Measurements from ENCODE around the gene PIWIL1.
A peak's percentile ranks its signal among the peaks of the same experiment; 100 is the strongest.

Gene PIWIL1

DNA sequence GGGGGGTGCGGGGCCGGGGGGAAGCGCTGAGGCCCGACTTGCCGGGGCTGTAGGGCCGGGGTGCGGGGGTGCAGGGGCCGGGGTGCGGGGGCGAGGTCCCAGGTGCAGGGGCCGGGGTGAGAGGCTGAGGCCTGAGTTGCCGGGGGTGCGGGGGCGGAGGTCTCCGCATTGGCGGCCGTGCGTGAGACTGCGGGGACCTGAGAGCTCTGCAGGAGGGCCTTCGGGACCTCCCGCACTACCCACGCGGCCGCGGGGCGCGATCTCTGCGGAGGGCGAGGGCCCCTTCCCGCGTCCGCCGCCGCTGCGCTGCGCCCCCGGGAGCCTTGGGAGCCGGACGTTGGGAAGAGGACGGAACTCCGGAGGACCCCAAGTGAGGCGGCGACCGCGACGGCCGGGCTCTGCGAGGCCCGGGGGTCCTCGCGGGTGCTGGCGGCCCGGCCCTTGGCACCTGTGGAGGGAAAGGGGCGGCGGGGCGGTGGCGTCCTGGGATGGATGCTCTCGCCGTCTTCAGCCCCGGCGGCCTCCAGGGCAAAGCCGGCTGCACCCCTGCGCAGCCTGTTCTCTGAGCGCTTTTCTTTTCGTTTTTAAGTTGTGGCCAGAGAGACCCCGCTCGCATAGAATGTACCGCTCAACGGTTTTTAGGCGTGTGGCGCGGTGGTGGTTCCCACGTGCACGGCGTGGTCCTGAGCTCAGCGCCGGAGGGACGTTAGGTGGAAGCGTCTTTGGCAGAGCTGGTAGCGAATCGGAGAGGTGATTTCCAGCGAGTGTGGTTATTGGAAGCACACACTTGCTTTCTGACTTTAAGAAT is 1.3 kb downstream of the PIWIL1 start:
- Histone ChIP-seq H3K4me3 (ENCODE audit: low read length) (no peak overlapping the region), H3K9ac (ENCODE audit: low read length) (no peak overlapping the region), H3K27me3 (ENCODE audit: insufficient read depth, low read length, poor library complexity) (no peaks in the 10 kb centered on the region), H3K79me2 (ENCODE audit: control insufficient read depth, insufficient read depth, low read length) (no peaks in the 10 kb centered on the region), H3K4me1 (ENCODE audit: control insufficient read depth, low read depth, low read length) (no peaks in the 10 kb centered on the region), H4K8ac (ENCODE audit: low read depth, low read length) (no peak overlapping the region), H4K5ac (ENCODE audit: low read length) (no peak overlapping the region), H3K56ac (ENCODE audit: low read length) (no peak overlapping the region), H3K18ac (ENCODE audit: low read length) (no peak overlapping the region), H2BK120ac (ENCODE audit: low read depth, low read length) (no peak overlapping the region), H2BK15ac (replicated peaks; ENCODE audit: low read depth) (no peak overlapping the region), H2AK5ac (ENCODE audit: low read length) (no peak overlapping the region), H3K4me2 (ENCODE audit: low read length) (no peak overlapping the region), H2BK5ac (ENCODE audit: low read length) (no peak overlapping the region), H3K23ac (ENCODE audit: low read length) (no peak overlapping the region), H3K4ac (ENCODE audit: low read depth, low read length) (no peak overlapping the region), H3K79me1 (ENCODE audit: low read length) (no peaks in the 10 kb centered on the region), H3K27ac (ENCODE audit: low read depth, low read length) (no peak overlapping the region), H3K36me3 (ENCODE audit: control insufficient read depth, insufficient read depth, low read length) (no peaks in the 10 kb centered on the region)
- WGBS (ENCODE audit: extremely low coverage, insufficient coverage, low lambda C conversion rate): no CpG with 5 or more reads among the region's 82 CpGs
- no peak for DNase-seq

DNA sequence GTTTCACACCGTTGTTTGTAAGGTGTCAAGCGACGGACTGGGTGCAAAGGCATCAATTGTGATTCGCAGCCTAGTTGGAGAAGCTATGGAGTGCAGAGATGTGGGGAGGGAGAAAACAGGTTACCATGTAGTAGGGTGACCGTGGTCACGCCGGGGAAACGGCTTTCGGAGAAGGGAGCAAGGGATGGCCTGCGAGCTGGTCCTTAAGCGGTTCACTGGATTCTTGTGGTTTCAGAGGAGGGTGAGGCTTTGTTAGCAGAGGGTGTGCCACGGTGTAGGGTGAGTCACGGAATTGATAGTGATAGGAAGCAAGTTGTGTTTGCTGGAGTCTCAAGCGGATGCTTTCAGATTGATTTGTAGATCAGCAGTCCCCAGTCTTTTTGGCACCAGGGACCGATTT is 2.3 kb downstream of the PIWIL1 start:
- Histone ChIP-seq H3K27ac (ENCODE audit: low read depth, low read length) (no peak overlapping the region), H2BK120ac (ENCODE audit: low read depth, low read length) (no peak overlapping the region)
- WGBS (ENCODE audit: extremely low coverage, insufficient coverage, low lambda C conversion rate): no CpG with 5 or more reads among the region's 15 CpGs

GRCh38 chr12:130342442-130342841 is 4.8 kb downstream of the PIWIL1 start:
- H2AK5ac ChIP-seq (ENCODE audit: low read length): no peak overlapping the region
- no peak overlapping the region for H3K4me2 ChIP-seq (ENCODE audit: low read length)
- no peaks in the 10 kb centered on the region for H3K27me3 ChIP-seq (ENCODE audit: insufficient read depth, low read length, poor library complexity)
- H3K9ac ChIP-seq (ENCODE audit: low read length): no peak overlapping the region
- DNase-seq: no peak
- H3K4ac ChIP-seq (ENCODE audit: low read depth, low read length): no peak overlapping the region
- no peak overlapping the region for H4K8ac ChIP-seq (ENCODE audit: low read depth, low read length)
- H3K4me3 ChIP-seq (ENCODE audit: low read length): no peak overlapping the region
- H3K18ac ChIP-seq (ENCODE audit: low read length): no peak overlapping the region
- H3K56ac ChIP-seq (ENCODE audit: low read length): no peak overlapping the region
- no peaks in the 10 kb centered on the region for H3K79me2 ChIP-seq (ENCODE audit: control insufficient read depth, insufficient read depth, low read length)
- no peak overlapping the region for H2BK5ac ChIP-seq (ENCODE audit: low read length)
- no peaks in the 10 kb centered on the region for H3K79me1 ChIP-seq (ENCODE audit: low read length)
- no peak overlapping the region for H2BK120ac ChIP-seq (ENCODE audit: low read depth, low read length)
- whole genome bisulfite sequencing (ENCODE audit: extremely low coverage, insufficient coverage, low lambda C conversion rate): no CpG with 5 or more reads among the region's 8 CpGs
- no peak overlapping the region for H2BK15ac ChIP-seq (replicated peaks; ENCODE audit: low read depth)
- H4K5ac ChIP-seq (ENCODE audit: low read length): no peak overlapping the region
- no peak overlapping the region for H3K23ac ChIP-seq (ENCODE audit: low read length)
- H3K36me3 ChIP-seq (ENCODE audit: control insufficient read depth, insufficient read depth, low read length): no peaks in the 10 kb centered on the region
- no peaks in the 10 kb centered on the region for H3K4me1 ChIP-seq (ENCODE audit: control insufficient read depth, low read depth, low read length)
- H3K27ac ChIP-seq (ENCODE audit: low read depth, low read length): no peak overlapping the region

More for the DNA sequence above, 2.3 kb downstream of the PIWIL1 start:
- Histone ChIP-seq H2AK5ac (ENCODE audit: low read length) (no peak overlapping the region), H2BK5ac (ENCODE audit: low read length) (no peak overlapping the region), H3K36me3 (ENCODE audit: control insufficient read depth, insufficient read depth, low read length) (no peaks in the 10 kb centered on the region), H3K9ac (ENCODE audit: low read length) (no peak overlapping the region), H4K8ac (ENCODE audit: low read depth, low read length) (no peak overlapping the region), H3K56ac (ENCODE audit: low read length) (no peak overlapping the region), H3K4me2 (ENCODE audit: low read length) (no peak overlapping the region), H3K18ac (ENCODE audit: low read length) (no peak overlapping the region), H2BK15ac (replicated peaks; ENCODE audit: low read depth) (no peak overlapping the region), H3K27me3 (ENCODE audit: insufficient read depth, low read length, poor library complexity) (no peaks in the 10 kb centered on the region), H3K79me1 (ENCODE audit: low read length) (no peaks in the 10 kb centered on the region), H3K79me2 (ENCODE audit: control insufficient read depth, insufficient read depth, low read length) (no peaks in the 10 kb centered on the region), H3K23ac (ENCODE audit: low read length) (no peak overlapping the region), H3K4me3 (ENCODE audit: low read length) (no peak overlapping the region), H3K4ac (ENCODE audit: low read depth, low read length) (no peak overlapping the region), H3K4me1 (ENCODE audit: control insufficient read depth, low read depth, low read length) (no peaks in the 10 kb centered on the region), H4K5ac (ENCODE audit: low read length) (no peak overlapping the region)
- DNase-seq: peak; percentile 29

DNA sequence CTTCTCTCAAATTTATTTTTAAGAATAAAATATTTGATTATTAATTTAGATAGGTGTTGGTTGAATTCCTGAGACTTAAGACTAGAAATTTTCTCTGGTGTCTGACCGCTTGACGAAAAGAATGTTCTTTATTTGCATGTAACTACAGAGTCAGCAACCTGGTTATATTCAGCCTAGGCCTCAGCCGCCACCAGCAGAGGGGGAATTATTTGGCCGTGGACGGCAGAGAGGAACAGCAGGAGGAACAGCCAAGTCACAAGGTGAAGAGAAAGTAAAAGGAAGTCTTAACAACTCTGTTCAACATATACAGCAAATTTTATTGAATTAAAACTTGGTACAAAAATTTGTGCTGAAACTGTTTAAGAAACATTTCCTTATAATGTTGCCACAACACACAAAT is 5.2 kb downstream of the PIWIL1 start:
- no peak overlapping the region for H3K4ac ChIP-seq (ENCODE audit: low read depth, low read length)
- no peak overlapping the region for H3K27ac ChIP-seq (ENCODE audit: low read depth, low read length)
- H3K18ac ChIP-seq (ENCODE audit: low read length): no peak overlapping the region
- H3K23ac ChIP-seq (ENCODE audit: low read length): no peak overlapping the region
- no peak overlapping the region for H2BK5ac ChIP-seq (ENCODE audit: low read length)
- H3K79me1 ChIP-seq (ENCODE audit: low read length): no peaks in the 10 kb centered on the region
- no peaks in the 10 kb centered on the region for H3K27me3 ChIP-seq (ENCODE audit: insufficient read depth, low read length, poor library complexity)
- no CpG with 5 or more reads among the region's 5 CpGs for WGBS (ENCODE audit: extremely low coverage, insufficient coverage, low lambda C conversion rate)
- H3K4me2 ChIP-seq (ENCODE audit: low read length): no peak overlapping the region
- no peaks in the 10 kb centered on the region for H3K36me3 ChIP-seq (ENCODE audit: control insufficient read depth, insufficient read depth, low read length)
- no peak overlapping the region for H4K8ac ChIP-seq (ENCODE audit: low read depth, low read length)
- no peak overlapping the region for H2BK15ac ChIP-seq (replicated peaks; ENCODE audit: low read depth)
- no peak overlapping the region for H3K9ac ChIP-seq (ENCODE audit: low read length)
- DNase-seq: peak; percentile 21
- H3K56ac ChIP-seq (ENCODE audit: low read length): no peak overlapping the region
- H2AK5ac ChIP-seq (ENCODE audit: low read length): no peak overlapping the region
- no peak overlapping the region for H2BK120ac ChIP-seq (ENCODE audit: low read depth, low read length)
- no peaks in the 10 kb centered on the region for H3K4me1 ChIP-seq (ENCODE audit: control insufficient read depth, low read depth, low read length)
- no peak overlapping the region for H4K5ac ChIP-seq (ENCODE audit: low read length)
- no peak overlapping the region for H3K4me3 ChIP-seq (ENCODE audit: low read length)
- H3K79me2 ChIP-seq (ENCODE audit: control insufficient read depth, insufficient read depth, low read length): no peaks in the 10 kb centered on the region

- no peaks in the 10 kb centered on the region for H3K4me1 ChIP-seq (ENCODE audit: control insufficient read depth, low read depth, low read length)
- DNase-seq: no peak
- no peak overlapping the region for H2BK120ac ChIP-seq (ENCODE audit: low read depth, low read length)
- no peak overlapping the region for H3K4me3 ChIP-seq (ENCODE audit: low read length)
- no peak overlapping the region for H3K9ac ChIP-seq (ENCODE audit: low read length)
- H3K79me1 ChIP-seq (ENCODE audit: low read length): no peaks in the 10 kb centered on the region
- H3K4me2 ChIP-seq (ENCODE audit: low read length): no peak overlapping the region
- no peak overlapping the region for H3K18ac ChIP-seq (ENCODE audit: low read length)
- H2BK15ac ChIP-seq (replicated peaks; ENCODE audit: low read depth): no peak overlapping the region
- no peak overlapping the region for H3K56ac ChIP-seq (ENCODE audit: low read length)
- no peaks in the 10 kb centered on the region for H3K36me3 ChIP-seq (ENCODE audit: control insufficient read depth, insufficient read depth, low read length)
- no peaks in the 10 kb centered on the region for H3K27me3 ChIP-seq (ENCODE audit: insufficient read depth, low read length, poor library complexity)
- H2AK5ac ChIP-seq (ENCODE audit: low read length): no peak overlapping the region
- H3K79me2 ChIP-seq (ENCODE audit: control insufficient read depth, insufficient read depth, low read length): no peaks in the 10 kb centered on the region
- no peak overlapping the region for H2BK5ac ChIP-seq (ENCODE audit: low read length)
- H4K8ac ChIP-seq (ENCODE audit: low read depth, low read length): no peak overlapping the region
- H3K4ac ChIP-seq (ENCODE audit: low read depth, low read length): no peak overlapping the region
- no peak overlapping the region for H4K5ac ChIP-seq (ENCODE audit: low read length)
- no peak overlapping the region for H3K27ac ChIP-seq (ENCODE audit: low read depth, low read length)
- no peak overlapping the region for H3K23ac ChIP-seq (ENCODE audit: low read length)
These were observed 6.8 kb downstream of the PIWIL1 start for GRCh38 chr12:130344529-130344928.

- no CpG with 5 or more reads among the region's 1 CpG for WGBS (ENCODE audit: extremely low coverage, insufficient coverage, low lambda C conversion rate)
- DNase-seq: no peak
- Histone ChIP-seq H3K27ac (ENCODE audit: low read depth, low read length) (no peak overlapping the region), H3K4ac (ENCODE audit: low read depth, low read length) (no peak overlapping the region), H3K36me3 (ENCODE audit: control insufficient read depth, insufficient read depth, low read length) (no peaks in the 10 kb centered on the region), H3K79me2 (ENCODE audit: control insufficient read depth, insufficient read depth, low read length) (no peaks in the 10 kb centered on the region), H2AK5ac (ENCODE audit: low read length) (no peak overlapping the region), H3K27me3 (ENCODE audit: insufficient read depth, low read length, poor library complexity) (no peaks in the 10 kb centered on the region), H3K79me1 (ENCODE audit: low read length) (no peaks in the 10 kb centered on the region), H3K56ac (ENCODE audit: low read length) (no peak overlapping the region), H3K4me3 (ENCODE audit: low read length) (no peak overlapping the region), H3K9ac (ENCODE audit: low read length) (no peak overlapping the region), H3K4me1 (ENCODE audit: control insufficient read depth, low read depth, low read length) (no peaks in the 10 kb centered on the region), H3K18ac (ENCODE audit: low read length) (no peak overlapping the region), H3K4me2 (ENCODE audit: low read length) (no peak overlapping the region), H4K5ac (ENCODE audit: low read length) (no peak overlapping the region), H2BK15ac (replicated peaks; ENCODE audit: low read depth) (no peak overlapping the region), H4K8ac (ENCODE audit: low read depth, low read length) (no peak overlapping the region), H3K23ac (ENCODE audit: low read length) (no peak overlapping the region), H2BK120ac (ENCODE audit: low read depth, low read length) (no peak overlapping the region), H2BK5ac (ENCODE audit: low read length) (no peak overlapping the region)
These were observed 7.6 kb downstream of the PIWIL1 start for GRCh38 chr12:130345292-130345691.

Data from mesendoderm (in vitro differentiated cells).